Measurements from ENCODE around the gene GPR155. TPM values are rescaled to one million over a fixed set of nuclear protein-coding genes. Genes with fewer than 3 reads are reported as not detected.
A peak's percentile ranks its signal among the peaks of the same experiment; 100 is the strongest.

The GPR155 gene
- polyA plus RNA-seq, 1 donor (not counting 4 experiments of a cell fraction or from before 2014, with no cell fraction given), result 15.7 TPM

DNA sequence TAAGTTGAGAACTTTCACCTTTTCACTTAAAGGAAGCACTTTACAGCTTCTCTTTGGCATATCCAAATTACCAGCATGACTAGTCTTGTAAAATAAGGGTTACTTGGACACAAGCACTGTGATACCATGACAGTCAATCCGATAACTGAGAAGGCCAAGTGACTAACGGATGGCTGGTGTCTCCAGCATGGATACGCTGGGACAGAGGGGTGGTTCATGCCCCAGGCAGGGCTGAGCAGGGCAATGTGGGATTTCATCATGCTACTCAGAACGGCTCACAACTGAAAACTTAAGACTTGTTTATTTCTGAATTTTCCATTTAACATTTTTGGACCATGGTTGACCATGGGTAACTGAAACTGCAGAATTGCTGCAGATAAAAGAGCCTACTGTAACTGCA lies 43.1 kb upstream of the GPR155 start:
- FAIRE-seq (peak; percentile 72), DNase-seq (ENCODE audit: low read depth, low spot score) (no peak)
- dilution Hi-C loops (cut with MboI; ENCODE audit: extremely low pct_ligation_motif_present, low sequenced_read_pairs), result no loop called here
- peaks cover 13% of the 10 kb centered on the region for H3K4me1 ChIP-seq (ENCODE audit: control insufficient read depth, extremely low read depth, insufficient read depth, low read length)
- no peak overlapping the region for H3K4me3 ChIP-seq (ENCODE audit: control insufficient read depth in 2 of 3, extremely low read depth in 1 of 3, insufficient read depth in 2 of 3, low read depth in 1 of 3, low read length in 3 of 3)
- H3K27me3 ChIP-seq (ENCODE audit: control insufficient read depth, extremely low read depth, insufficient read depth, low read length), result no peaks in the 10 kb centered on the region
- H3K36me3 ChIP-seq (ENCODE audit: control insufficient read depth in 2 of 2, extremely low read depth in 1 of 2, insufficient read depth in 2 of 2, low read length in 2 of 2), result no peaks in the 10 kb centered on the region
- H3K9ac ChIP-seq (ENCODE audit: control insufficient read depth, extremely low read depth, insufficient read depth, low read length), result no peak overlapping the region
- TF ChIP-seq, protein P1, sequence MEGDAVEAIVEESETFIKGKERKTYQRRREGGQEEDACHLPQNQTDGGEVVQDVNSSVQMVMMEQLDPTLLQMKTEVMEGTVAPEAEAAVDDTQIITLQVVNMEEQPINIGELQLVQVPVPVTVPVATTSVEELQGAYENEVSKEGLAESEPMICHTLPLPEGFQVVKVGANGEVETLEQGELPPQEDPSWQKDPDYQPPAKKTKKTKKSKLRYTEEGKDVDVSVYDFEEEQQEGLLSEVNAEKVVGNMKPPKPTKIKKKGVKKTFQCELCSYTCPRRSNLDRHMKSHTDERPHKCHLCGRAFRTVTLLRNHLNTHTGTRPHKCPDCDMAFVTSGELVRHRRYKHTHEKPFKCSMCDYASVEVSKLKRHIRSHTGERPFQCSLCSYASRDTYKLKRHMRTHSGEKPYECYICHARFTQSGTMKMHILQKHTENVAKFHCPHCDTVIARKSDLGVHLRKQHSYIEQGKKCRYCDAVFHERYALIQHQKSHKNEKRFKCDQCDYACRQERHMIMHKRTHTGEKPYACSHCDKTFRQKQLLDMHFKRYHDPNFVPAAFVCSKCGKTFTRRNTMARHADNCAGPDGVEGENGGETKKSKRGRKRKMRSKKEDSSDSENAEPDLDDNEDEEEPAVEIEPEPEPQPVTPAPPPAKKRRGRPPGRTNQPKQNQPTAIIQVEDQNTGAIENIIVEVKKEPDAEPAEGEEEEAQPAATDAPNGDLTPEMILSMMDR (optimal IDR thresholded peaks at IDR 0.05 in 1 of 3, IDR thresholded peaks at IDR 0.05 in 1 of 3, conservative IDR thresholded peaks at IDR 0.05 in 1 of 3; ENCODE audit: extremely low read depth in 1 of 3, insufficient read depth in 2 of 3, low read length in 3 of 3), result no peak
- TF ChIP-seq EZH2 (IDR thresholded peaks at IDR 0.05; ENCODE audit: low read length), result no peak
- H3K27ac ChIP-seq (ENCODE audit: control insufficient read depth, insufficient read depth, low read length), result no peak overlapping the region
- no peaks in the 10 kb centered on the region for H4K20me1 ChIP-seq (ENCODE audit: control insufficient read depth, extremely low read depth, insufficient read depth, low read length)
- H3K9me1 ChIP-seq (ENCODE audit: control insufficient read depth, extremely low read depth, insufficient read depth, low read length), result no peaks in the 10 kb centered on the region
- H2AFZ ChIP-seq (ENCODE audit: control insufficient read depth, low read length), result peak overlapping the region; percentile 37
- no peaks in the 10 kb centered on the region for H3K79me2 ChIP-seq (ENCODE audit: control insufficient read depth, insufficient read depth, low read length)
- no peak overlapping the region for H3K4me2 ChIP-seq (ENCODE audit: control insufficient read depth, extremely low read depth, insufficient read depth, low read depth, low read length)
- no peaks in the 10 kb centered on the region for H3K9me3 ChIP-seq (ENCODE audit: control insufficient read depth, low read depth, low read length)

DNA sequence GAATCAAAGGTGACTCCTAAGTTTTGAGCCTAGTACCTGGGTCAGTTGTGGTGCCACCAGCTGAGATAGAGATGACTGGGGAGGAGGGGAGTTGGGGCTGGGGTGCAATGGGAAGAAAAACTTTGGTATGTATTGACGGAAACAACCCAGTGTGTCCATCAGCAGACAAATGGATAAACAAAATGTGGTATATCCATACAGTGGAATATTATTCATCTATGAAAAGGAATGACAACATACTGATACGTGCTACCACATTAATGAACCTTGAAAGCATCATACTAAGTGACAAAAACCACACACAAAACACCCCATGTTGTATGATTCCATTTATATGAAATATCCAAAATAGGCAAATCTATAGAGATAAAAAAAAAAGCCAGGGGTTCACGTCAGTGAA lies 41.1 kb upstream of the GPR155 start:
- DNase-seq (ENCODE audit: low read depth, low spot score), result no peak
- H3K79me2 ChIP-seq (ENCODE audit: control insufficient read depth, insufficient read depth, low read length), result no peaks in the 10 kb centered on the region
- H4K20me1 ChIP-seq (ENCODE audit: control insufficient read depth, extremely low read depth, insufficient read depth, low read length), result no peaks in the 10 kb centered on the region
- H3K4me3 ChIP-seq (ENCODE audit: control insufficient read depth in 2 of 3, extremely low read depth in 1 of 3, insufficient read depth in 2 of 3, low read depth in 1 of 3, low read length in 3 of 3), result no peak overlapping the region
- no peak overlapping the region for H2AFZ ChIP-seq (ENCODE audit: control insufficient read depth, low read length)
- dilution Hi-C loops (cut with MboI; ENCODE audit: extremely low pct_ligation_motif_present, low sequenced_read_pairs), result no loop called here
- peaks cover 13% of the 10 kb centered on the region for H3K4me1 ChIP-seq (ENCODE audit: control insufficient read depth, extremely low read depth, insufficient read depth, low read length)
- no peak overlapping the region for H3K27ac ChIP-seq (ENCODE audit: control insufficient read depth, insufficient read depth, low read length)
- H3K9me1 ChIP-seq (ENCODE audit: control insufficient read depth, extremely low read depth, insufficient read depth, low read length), result no peaks in the 10 kb centered on the region
- H3K4me2 ChIP-seq (ENCODE audit: control insufficient read depth, extremely low read depth, insufficient read depth, low read depth, low read length), result no peak overlapping the region
- no peak for FAIRE-seq
- H3K9me3 ChIP-seq (ENCODE audit: control insufficient read depth, low read depth, low read length), result no peaks in the 10 kb centered on the region
- no peaks in the 10 kb centered on the region for H3K36me3 ChIP-seq (ENCODE audit: control insufficient read depth in 2 of 2, extremely low read depth in 1 of 2, insufficient read depth in 2 of 2, low read length in 2 of 2)
- H3K9ac ChIP-seq (ENCODE audit: control insufficient read depth, extremely low read depth, insufficient read depth, low read length), result no peak overlapping the region
- TF ChIP-seq, protein P1 (optimal IDR thresholded peaks at IDR 0.05 in 1 of 3, IDR thresholded peaks at IDR 0.05 in 1 of 3, conservative IDR thresholded peaks at IDR 0.05 in 1 of 3; ENCODE audit: extremely low read depth in 1 of 3, insufficient read depth in 2 of 3, low read length in 3 of 3), result no peak
- no peak for TF ChIP-seq EZH2 (IDR thresholded peaks at IDR 0.05; ENCODE audit: low read length)
- H3K27me3 ChIP-seq (ENCODE audit: control insufficient read depth, extremely low read depth, insufficient read depth, low read length), result no peaks in the 10 kb centered on the region

Data from keratinocyte (primary cell).